Esophagus squamous epithelium (tissue), 5 donors: Measurements from ENCODE around the gene MID1. TPM values are rescaled to one million over a fixed set of nuclear protein-coding genes. Genes with fewer than 3 reads are reported as not detected.

Experiments
- DNase-seq: peaks from one replicate; lab custom pipeline; 2025; lab: John Stamatoyannopoulos, UW
- H3K27ac ChIP-seq, 4 donors: fragments of 200-600 bp; sonication (generic); one replicate each; pipeline ENCODE4 v1.5.1; 2016 to 2019; ENCODE audit warnings: mild to moderate bottlenecking in 1 of 4
- H3K27me3 ChIP-seq, 4 donors: fragments of 200-600 bp; sonication (generic); 1 replicate in 3 of 4; 2 replicates in 1 of 4; pipeline versions ENCODE4 v1.5.1 to v1.6.0; 2017 to 2021; ENCODE audit warnings: antibody characterized with exemption in 1 of 4
- H3K36me3 ChIP-seq, 3 donors: fragments of 200-600 bp; sonication (generic); one replicate each; pipeline ENCODE4 v1.5.1; 2016 to 2019
- H3K4me1 ChIP-seq, 3 donors: fragments of 200-600 bp; sonication (generic); one replicate each; pipeline ENCODE4 v1.5.1; 2017 to 2019
- H3K4me3 ChIP-seq, 4 donors: fragments of 200-600 bp; sonication (generic); 1 replicate in 3 of 4; 2 replicates in 1 of 4; pipeline ENCODE4 v1.5.1; 2016 to 2019; ENCODE audit warnings: mild to moderate bottlenecking in 2 of 4, moderate library complexity in 1 of 4
- H3K9me3 ChIP-seq, 3 donors: fragments of 200-600 bp; sonication (generic); one replicate each; pipeline ENCODE4 v1.5.1; 2016 to 2019
- CTCF ChIP-seq, 6 experiments: fragments of 450-650 bp in 4 of 6; fragments of 200-600 bp in 2 of 6; sonication (generic) in 2 of 6; IDR thresholded peaks; one replicate each; pipeline ENCODE4 v1.5.1; 2016 to 2019; ENCODE audit warnings: antibody characterized with exemption in 6 of 6, mild to moderate bottlenecking in 4 of 6, moderate library complexity in 4 of 6
- POLR2A ChIP-seq, 4 donors: fragments of 450-650 bp; IDR thresholded peaks; one replicate each; pipeline ENCODE4 v1.6.1; 2017; ENCODE audit warnings: antibody characterized with exemption in 4 of 4, mild to moderate bottlenecking in 4 of 4, moderate library complexity in 3 of 4
- WGBS, 2 donors: methylation state at CpG; one replicate each; pipeline ENCODE4 v1.1.5; 2018; 5-methylcytosine and 5-hydroxymethylcytosine counted together
- intact Hi-C: fragments of 100-400 bp; cut with DNase I; formaldehyde crosslinking; loops from one replicate; pipeline ENCODE4 v1.15.0; 2022
- total RNA-seq, 4 donors: library from RNA; depleted of rRNA; stranded (reverse); fragments of >200 nt; gene quantifications; one replicate each; pipeline ENCODE4 v1.1.0, GENCODE V29; 2016
- donor health status: DM: yes; HTN: yes; CAD: no.

The MID1 gene
- total RNA-seq, 4 donors from 2014 or later, result 9.9 to 18.5 (median 14.7) TPM

- Histone ChIP-seq H3K4me3 (no peak overlapping the region), H3K27ac (no peak overlapping the region), H3K4me1 (no peaks in the 10 kb centered on the region), H3K9me3 (no peaks in the 10 kb centered on the region), H3K27me3 (no peaks in the 10 kb centered on the region), H3K36me3 (peaks cover 0 to 50% (median 4%) of the 10 kb centered on the region in 3 donors)
- WGBS, 2 donors, result 75 to 79% methylated on average over 5 of the region's 5 CpGs
- intact Hi-C loops, result no loop called here
- TF ChIP-seq CTCF (IDR thresholded peaks at IDR 0.05) (no peak), POLR2A (IDR thresholded peaks at IDR 0.05) (no peak)
- no peak for DNase-seq
These were observed 163.3 kb downstream of the MID1 start for GRCh38 chrX:10457092-10457491.

GRCh38 chrX:10453945-10454344 is 166.4 kb downstream of the MID1 start:
- Histone ChIP-seq H3K27me3 (no peaks in the 10 kb centered on the region), H3K4me3 (no peak overlapping the region), H3K9me3 (no peaks in the 10 kb centered on the region), H3K4me1 (no peaks in the 10 kb centered on the region), H3K27ac (no peak overlapping the region), H3K36me3 (peaks cover 0 to 51% (median 4%) of the 10 kb centered on the region in 3 donors)
- DNase-seq, result no peak
- no peak for TF ChIP-seq POLR2A (IDR thresholded peaks at IDR 0.05)
- no peak for TF ChIP-seq CTCF (IDR thresholded peaks at IDR 0.05)
- 79 to 100% methylated on average over 1 of the region's 1 CpG for WGBS, 2 donors
- intact Hi-C loops, result no loop called here

GRCh38 chrX:10450959-10451355 is 169.4 kb downstream of the MID1 start:
- no peaks in the 10 kb centered on the region for H3K9me3 ChIP-seq
- 17 to 57% methylated on average over 1 to 4 of the region's 4 CpGs for WGBS, 2 donors
- no peak overlapping the region for H3K4me3 ChIP-seq
- H3K27me3 ChIP-seq, result no peaks in the 10 kb centered on the region
- H3K27ac ChIP-seq, result no peak overlapping the region
- peaks cover 0 to 36% (median 4%) of the 10 kb centered on the region in 3 donors for H3K36me3 ChIP-seq
- intact Hi-C loops, result no loop called here
- TF ChIP-seq POLR2A (IDR thresholded peaks at IDR 0.05) (no peak), CTCF (IDR thresholded peaks at IDR 0.05) (no peak)
- no peaks in the 10 kb centered on the region for H3K4me1 ChIP-seq
- DNase-seq, result no peak

GRCh38 chrX:10450229-10450958 is 170.0 kb downstream of the MID1 start:
- Histone ChIP-seq H3K27me3 (no peaks in the 10 kb centered on the region), H3K4me1 (no peaks in the 10 kb centered on the region), H3K27ac (no peak overlapping the region), H3K4me3 (no peak overlapping the region), H3K36me3 (peaks cover 0 to 33% (median 4%) of the 10 kb centered on the region in 3 donors), H3K9me3 (no peaks in the 10 kb centered on the region)
- WGBS, 2 donors, result 39 to 45% methylated on average over 5 of the region's 5 CpGs
- DNase-seq, result no peak
- intact Hi-C loops, result no loop called here
- TF ChIP-seq CTCF (IDR thresholded peaks at IDR 0.05), result no peak
- no peak for TF ChIP-seq POLR2A (IDR thresholded peaks at IDR 0.05)

- TF ChIP-seq POLR2A (IDR thresholded peaks at IDR 0.05) (no peak), CTCF (IDR thresholded peaks at IDR 0.05) (no peak)
- Histone ChIP-seq H3K27ac (no peak overlapping the region), H3K4me1 (no peaks in the 10 kb centered on the region), H3K36me3 (peaks cover 0 to 14% (median 0%) of the 10 kb centered on the region in 3 donors), H3K4me3 (no peak overlapping the region), H3K27me3 (no peaks in the 10 kb centered on the region), H3K9me3 (no peaks in the 10 kb centered on the region)
- intact Hi-C loops, result no loop called here
- DNase-seq, result no peak
- 44 to 52% methylated on average over 4 of the region's 4 CpGs for WGBS, 2 donors
These were observed 172.7 kb downstream of the MID1 start for GRCh38 chrX:10447564-10448214.
